Measurements from ENCODE around the gene NCOA7.

The NCOA7 gene

GRCh38 chr6:125818225-125818657, 27.5 kb downstream of the NCOA7 start:
- H3K4me3 ChIP-seq (IDR thresholded peaks at IDR 0.05; ENCODE audit: insufficient read depth, low read depth, low read length), result no peak overlapping the region
- H4K20me1 ChIP-seq (ENCODE audit: insufficient read depth), result no peaks in the 10 kb centered on the region
- no peaks in the 10 kb centered on the region for H3K27me3 ChIP-seq (ENCODE audit: insufficient read depth, low read depth)
- H3K79me2 ChIP-seq (ENCODE audit: insufficient read depth, low read depth), result no peaks in the 10 kb centered on the region
- no peaks in the 10 kb centered on the region for H3K36me3 ChIP-seq (ENCODE audit: insufficient read depth)
- H3K9ac ChIP-seq, result no peak overlapping the region
- no peak overlapping the region for H3K4me2 ChIP-seq
- TF ChIP-seq CTCF (conservative IDR thresholded peaks at IDR 0.05; ENCODE audit: low read depth, low read length), result no peak
- no peak overlapping the region for H3K27ac ChIP-seq
- no peaks in the 10 kb centered on the region for H3K4me1 ChIP-seq (ENCODE audit: low read depth, poor library complexity, severe bottlenecking)
- no peak overlapping the region for H2AFZ ChIP-seq (ENCODE audit: low read depth)

- Histone ChIP-seq H3K4me1 (ENCODE audit: low read depth, poor library complexity, severe bottlenecking) (no peaks in the 10 kb centered on the region), H3K9ac (no peak overlapping the region), H4K20me1 (ENCODE audit: insufficient read depth) (no peaks in the 10 kb centered on the region), H3K27ac (no peak overlapping the region), H3K4me3 (IDR thresholded peaks at IDR 0.05; ENCODE audit: insufficient read depth, low read depth, low read length) (no peak overlapping the region), H3K36me3 (ENCODE audit: insufficient read depth) (no peaks in the 10 kb centered on the region), H3K27me3 (ENCODE audit: insufficient read depth, low read depth) (no peaks in the 10 kb centered on the region), H3K79me2 (ENCODE audit: insufficient read depth, low read depth) (no peaks in the 10 kb centered on the region), H2AFZ (ENCODE audit: low read depth) (no peak overlapping the region), H3K4me2 (no peak overlapping the region)
- no peak for TF ChIP-seq CTCF (conservative IDR thresholded peaks at IDR 0.05; ENCODE audit: low read depth, low read length)
Observed at GRCh38 chr6:125818772-125819260, 28.1 kb downstream of the NCOA7 start.

GRCh38 chr6:125819535-125820326, 29.0 kb downstream of the NCOA7 start:
- no peak overlapping the region for H3K4me3 ChIP-seq (IDR thresholded peaks at IDR 0.05; ENCODE audit: insufficient read depth, low read depth, low read length)
- no peaks in the 10 kb centered on the region for H3K79me2 ChIP-seq (ENCODE audit: insufficient read depth, low read depth)
- H3K4me2 ChIP-seq, result no peak overlapping the region
- no peak overlapping the region for H3K9ac ChIP-seq
- H3K27me3 ChIP-seq (ENCODE audit: insufficient read depth, low read depth), result no peaks in the 10 kb centered on the region
- no peak overlapping the region for H2AFZ ChIP-seq (ENCODE audit: low read depth)
- no peak overlapping the region for H3K27ac ChIP-seq
- H3K4me1 ChIP-seq (ENCODE audit: low read depth, poor library complexity, severe bottlenecking), result no peaks in the 10 kb centered on the region
- no peaks in the 10 kb centered on the region for H4K20me1 ChIP-seq (ENCODE audit: insufficient read depth)
- H3K36me3 ChIP-seq (ENCODE audit: insufficient read depth), result no peaks in the 10 kb centered on the region
- no peak for TF ChIP-seq CTCF (conservative IDR thresholded peaks at IDR 0.05; ENCODE audit: low read depth, low read length)

- Histone ChIP-seq H3K27me3 (ENCODE audit: insufficient read depth, low read depth) (no peaks in the 10 kb centered on the region), H3K9ac (no peak overlapping the region), H3K4me3 (IDR thresholded peaks at IDR 0.05; ENCODE audit: insufficient read depth, low read depth, low read length) (no peak overlapping the region), H3K79me2 (ENCODE audit: insufficient read depth, low read depth) (no peaks in the 10 kb centered on the region), H2AFZ (ENCODE audit: low read depth) (no peak overlapping the region), H4K20me1 (ENCODE audit: insufficient read depth) (no peaks in the 10 kb centered on the region), H3K4me2 (no peak overlapping the region), H3K4me1 (ENCODE audit: low read depth, poor library complexity, severe bottlenecking) (no peaks in the 10 kb centered on the region), H3K27ac (no peak overlapping the region), H3K36me3 (ENCODE audit: insufficient read depth) (no peaks in the 10 kb centered on the region)
- TF ChIP-seq CTCF (conservative IDR thresholded peaks at IDR 0.05; ENCODE audit: low read depth, low read length), result no peak
Observed at GRCh38 chr6:125821825-125822281, 31.1 kb downstream of the NCOA7 start.
